HG03460 (cell line): ENCODE measurements around the gene SKIC8.

ENCODE experiments used
- ATAC-seq: cut with Tn5 transposase; IDR thresholded peaks from one replicate; pipeline ENCODE4 v1.9.1; 2021; ENCODE audit not compliant: unreplicated experiment

The SKIC8 gene

DNA sequence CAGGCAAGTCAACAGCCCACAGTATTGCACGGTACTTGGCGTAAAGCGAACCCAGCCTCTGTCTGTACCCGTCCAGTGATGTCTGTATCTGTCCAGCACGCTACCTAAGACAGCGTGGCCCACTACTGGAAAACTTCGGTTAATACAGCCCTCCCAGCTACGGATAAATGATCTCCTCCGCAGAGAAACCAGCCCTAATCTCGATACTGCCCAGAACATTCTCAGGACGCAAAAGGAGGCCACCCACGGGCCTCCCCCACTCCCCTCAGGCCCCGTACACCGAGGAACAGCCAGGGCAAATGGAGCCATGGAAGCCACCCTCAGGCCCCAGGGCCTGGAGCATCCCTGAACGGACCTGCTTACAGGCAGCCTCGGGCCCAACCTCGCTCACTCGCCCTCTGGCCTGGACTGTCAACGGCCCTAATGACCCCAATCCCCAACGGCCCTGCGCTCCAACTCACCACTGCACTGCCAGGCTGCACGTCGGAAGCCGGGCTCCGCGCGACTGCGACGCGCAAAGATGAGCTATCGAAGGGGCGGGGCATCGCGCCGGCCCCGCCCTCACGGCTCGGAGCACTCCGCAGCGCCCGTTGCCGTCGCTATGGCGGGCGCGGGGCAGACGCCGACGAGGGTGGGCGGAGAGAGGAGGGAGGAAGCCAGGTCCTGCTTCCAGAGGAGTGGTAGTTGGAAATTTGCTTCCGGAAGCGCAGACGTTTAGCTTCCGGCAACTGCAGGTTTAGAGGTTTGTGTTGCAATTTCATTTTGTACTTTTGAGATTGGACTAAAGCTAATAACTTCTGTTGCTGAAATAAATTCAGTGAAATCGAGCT lies at the start of gene SKIC8:
TSS of gene SKIC8 (minus strand) at position 509 of the 830 bp plus-strand sequence. CDS start 3,923 bp downstream, outside the sequence.
- ATAC-seq, result peak; percentile 86

DNA sequence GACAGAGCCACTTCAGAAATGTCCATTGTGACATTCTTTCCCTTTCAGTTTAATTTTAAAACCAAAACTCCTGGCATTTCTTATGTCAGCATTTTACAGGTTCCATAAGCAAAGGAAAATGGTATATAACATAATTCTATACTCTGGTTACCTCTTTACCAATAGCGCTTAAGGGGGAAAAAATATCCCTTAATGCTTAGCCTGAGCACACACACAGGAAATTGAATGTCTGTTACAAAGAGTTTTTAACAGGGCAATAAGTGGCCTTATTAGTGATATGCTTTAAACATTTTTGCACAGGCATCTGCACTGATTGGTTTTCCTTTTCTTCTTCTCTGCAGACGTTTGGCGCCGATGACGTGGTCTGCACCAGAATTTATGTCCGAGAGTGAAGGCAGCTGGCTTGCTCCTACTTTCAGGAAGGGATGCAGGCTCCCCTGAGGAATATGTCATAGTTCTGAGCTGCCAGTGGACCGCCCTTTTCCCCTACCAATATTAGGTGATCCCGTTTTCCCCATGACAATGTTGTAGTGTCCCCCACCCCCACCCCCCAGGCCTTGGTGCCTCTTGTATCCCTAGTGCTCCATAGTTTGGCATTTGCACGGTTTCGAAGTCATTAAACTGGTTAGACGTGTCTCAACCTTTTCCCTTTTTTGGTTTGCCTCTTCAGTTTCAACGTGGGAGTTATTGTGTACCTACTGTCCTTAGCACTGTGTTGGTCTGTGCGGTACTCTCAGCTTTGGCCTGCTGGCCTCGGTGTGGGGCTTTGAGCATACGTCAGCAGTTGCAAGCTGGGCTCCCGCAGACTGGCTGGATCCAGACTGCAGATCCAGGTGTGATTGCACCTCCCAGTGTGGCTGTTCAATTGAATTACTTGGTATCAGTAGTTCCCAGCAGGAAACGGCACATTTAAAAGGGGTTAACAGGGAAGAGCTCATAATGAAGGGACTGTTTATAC lies 48.5 kb upstream of the SKIC8 start:
- no peak for ATAC-seq

DNA sequence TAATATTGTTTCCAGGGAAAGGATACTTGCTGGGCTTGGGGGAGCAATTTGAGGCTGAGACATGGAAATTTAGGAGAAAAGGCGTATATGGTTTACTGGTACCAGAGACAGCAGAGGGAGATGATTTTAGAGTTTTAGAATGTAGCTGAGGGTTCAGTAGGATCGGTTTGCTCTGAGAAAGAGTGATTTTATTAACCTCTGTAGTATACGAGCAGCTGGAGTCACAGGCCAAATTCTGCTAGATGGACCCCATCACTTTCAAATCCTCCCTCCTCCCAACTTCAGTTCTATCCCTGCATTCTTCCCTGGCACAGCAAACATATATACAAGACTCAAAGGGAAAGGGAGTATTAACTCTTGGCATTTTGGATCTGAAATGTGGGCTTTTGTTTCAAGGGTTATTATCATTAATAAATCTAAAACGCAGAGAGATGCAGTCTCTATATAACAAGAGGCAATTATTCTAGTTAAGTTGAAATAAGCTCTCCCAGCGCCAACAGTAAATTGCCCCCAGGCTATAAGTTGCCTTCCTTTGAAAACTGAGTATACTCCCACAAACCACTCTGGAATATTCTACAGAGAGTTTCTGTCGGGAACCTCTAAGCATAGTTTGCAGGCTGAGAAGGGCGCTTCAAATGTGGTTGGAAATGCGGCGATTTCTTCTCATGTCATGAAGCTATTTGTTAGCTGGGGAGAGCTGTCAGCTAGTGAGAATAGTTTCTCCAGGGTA lies 46.2 kb upstream of the SKIC8 start:
- no peak for ATAC-seq

GRCh38 chr15:78343276-78344060 lies 44.1 kb upstream of the SKIC8 start:
- no peak for ATAC-seq

GRCh38 chr15:78342021-78342420 lies 42.6 kb upstream of the SKIC8 start:
- ATAC-seq, result no peak

DNA sequence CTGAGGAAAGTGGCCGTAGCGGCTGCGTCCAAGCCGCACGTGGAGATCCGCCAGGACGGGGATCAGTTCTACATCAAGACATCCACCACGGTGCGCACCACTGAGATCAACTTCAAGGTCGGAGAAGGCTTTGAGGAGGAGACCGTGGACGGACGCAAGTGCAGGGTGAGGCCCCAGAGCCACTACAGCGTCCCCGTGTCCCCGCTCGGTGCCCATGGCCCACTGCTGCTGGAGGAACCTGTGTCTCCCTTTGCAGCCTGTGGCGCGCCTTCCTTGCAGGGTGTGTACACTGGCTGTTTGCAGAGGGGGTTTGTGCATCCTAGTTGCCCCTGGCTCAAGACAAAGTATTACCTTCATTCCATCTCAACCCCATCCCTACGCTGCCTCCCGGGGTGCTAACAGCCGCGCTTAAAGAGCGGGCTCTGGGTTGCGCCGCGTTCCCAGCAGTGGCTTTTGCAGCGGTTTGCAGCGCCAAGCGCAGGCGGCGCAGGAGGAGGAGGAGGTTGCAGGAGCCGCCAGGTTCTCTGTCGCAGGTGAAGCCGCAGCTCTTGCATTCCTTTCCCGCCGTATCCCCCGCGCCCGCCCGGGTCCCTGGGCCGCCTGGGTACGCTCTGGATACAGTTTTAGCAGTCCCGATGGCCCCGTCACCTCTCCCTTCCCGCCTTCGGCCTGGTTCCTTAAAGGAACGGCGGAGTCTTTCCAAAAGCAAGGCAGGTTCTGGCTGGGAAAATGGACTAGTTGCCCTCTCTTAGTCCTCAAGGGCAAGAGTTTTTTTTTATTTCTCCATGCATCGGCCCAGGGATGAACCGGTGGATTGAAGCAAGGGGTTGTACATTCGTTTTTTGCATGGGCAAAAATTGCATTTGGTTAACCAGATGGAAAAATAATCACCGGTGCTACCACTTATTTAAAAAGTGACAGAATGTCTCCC lies 41.9 kb upstream of the SKIC8 start:
- no peak for ATAC-seq

DNA sequence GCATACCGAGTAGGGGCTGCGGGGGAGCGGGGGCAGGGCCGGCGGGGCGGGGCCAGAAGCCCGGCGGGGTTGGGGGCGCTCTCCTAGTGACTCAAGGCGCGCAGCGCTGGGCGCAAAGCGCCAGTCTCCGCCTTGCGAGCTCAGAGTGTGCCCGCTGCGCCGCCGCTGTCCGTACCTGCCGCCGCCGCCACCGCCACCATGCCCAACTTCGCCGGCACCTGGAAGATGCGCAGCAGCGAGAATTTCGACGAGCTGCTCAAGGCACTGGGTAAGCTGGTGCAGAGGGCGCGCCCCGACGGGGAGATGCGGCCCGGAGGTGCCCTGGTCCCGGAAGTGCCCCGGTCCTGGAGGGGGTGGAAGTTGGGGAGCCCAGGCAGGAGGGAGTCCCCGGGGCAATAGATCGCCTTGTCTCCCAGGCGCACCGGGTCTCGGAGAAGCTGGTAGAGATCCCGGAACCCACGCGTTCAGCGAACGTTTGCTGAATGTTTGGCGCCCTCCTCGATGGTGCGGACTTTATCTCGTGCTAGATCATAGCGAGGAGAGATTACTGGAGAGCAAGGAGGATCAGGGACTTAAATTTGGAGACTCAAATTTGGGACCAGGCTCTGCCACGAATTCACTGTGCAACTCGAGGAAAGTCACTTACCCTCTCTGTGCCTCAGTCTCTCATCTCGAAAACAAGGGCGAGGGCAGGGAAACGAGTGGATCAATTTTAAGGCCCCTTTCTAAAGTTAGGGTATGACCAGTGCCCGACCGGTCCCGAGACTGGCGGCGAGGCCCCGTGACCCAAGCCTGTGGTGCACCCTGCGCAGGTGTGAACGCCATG lies 41.0 kb upstream of the SKIC8 start, which contains the start of gene CRABP1:
TSS of gene CRABP1 (plus strand) at position 123 of the 826 bp plus-strand sequence. CDS start at position 199, 76 bp downstream.
- ATAC-seq, result no peak

DNA sequence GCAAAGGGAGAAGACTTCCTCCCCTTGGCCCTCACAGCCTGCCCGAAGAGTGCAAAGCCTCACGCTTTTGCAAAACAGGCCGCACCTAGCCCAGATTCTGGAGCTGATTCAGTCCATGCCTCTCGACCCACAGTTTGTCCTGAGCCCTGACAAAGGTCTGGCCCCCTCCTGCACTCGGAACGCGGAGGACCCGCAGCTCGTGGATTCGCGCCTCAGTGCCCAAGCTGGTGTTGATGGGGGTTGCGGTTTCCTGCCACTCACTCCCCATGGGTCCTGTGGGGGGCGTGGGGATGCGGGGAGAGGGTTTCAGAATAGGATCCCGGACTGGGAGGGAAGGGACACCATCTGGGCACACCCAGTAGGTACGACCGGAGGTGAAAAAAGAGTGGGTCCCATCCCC lies 40.1 kb upstream of the SKIC8 start:
- no peak for ATAC-seq

DNA sequence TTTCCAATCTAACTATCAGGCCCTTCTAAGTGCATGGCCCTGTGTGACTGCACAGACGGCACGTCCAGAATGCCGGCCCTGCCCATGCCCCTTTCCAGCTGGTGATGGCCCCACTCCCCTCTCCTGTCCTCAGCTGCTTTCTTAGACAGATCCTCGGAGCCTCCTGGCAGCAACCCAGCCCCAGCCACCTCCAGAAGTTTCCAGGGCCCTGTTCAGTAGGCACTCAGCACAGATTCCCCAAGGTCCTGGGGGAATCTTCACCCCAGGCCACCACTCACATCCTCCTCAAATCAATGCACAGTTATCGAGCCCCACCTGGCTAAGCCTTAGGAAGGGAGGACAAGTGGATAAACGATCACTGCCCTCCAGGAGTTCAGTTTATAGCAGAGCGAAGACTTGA lies 39.4 kb upstream of the SKIC8 start:
- ATAC-seq, result no peak

DNA sequence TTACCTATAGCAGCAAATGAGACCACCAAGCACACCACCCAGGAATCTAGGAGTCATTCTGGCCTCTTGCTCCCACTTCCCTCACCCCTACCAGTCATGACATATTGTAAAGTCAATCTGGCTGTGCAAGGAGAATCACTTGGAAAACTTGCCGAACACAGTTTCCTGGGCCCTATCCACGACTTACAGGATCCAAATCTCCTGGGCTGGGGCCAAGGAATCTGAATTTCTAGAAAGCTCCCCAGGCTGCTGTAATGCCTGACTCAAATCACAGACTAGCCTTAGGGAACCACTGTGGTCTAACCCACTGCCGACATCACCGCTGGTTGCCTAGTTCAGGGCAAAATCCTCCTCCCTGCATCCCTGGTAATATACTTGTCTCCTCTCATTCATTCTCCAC lies 36.6 kb upstream of the SKIC8 start:
- ATAC-seq, result no peak

GRCh38 chr15:78334845-78335244 lies 35.4 kb upstream of the SKIC8 start:
- no peak for ATAC-seq

DNA sequence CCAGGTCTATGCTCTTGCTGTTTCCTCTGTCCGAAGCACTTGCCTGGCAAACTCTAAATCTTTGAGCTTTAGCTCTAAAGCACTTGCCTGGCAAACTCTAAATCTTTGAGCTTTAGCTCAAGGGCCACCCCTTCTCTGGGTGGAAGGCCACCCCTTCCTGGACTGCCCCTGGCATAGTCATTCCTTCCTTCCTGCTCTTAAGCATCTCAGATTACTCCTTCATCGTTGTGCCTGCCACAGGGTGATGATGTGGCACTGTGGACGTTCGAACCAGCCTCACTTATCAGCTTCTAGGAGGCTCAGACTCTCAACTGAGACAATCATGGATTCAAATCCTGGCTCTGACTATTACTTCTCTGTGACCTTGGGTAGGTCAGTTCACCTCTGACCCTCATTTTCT lies 30.2 kb upstream of the SKIC8 start:
- no peak for ATAC-seq

- no peak for ATAC-seq
Measured at GRCh38 chr15:78327466-78327865, 28.1 kb upstream of the SKIC8 start.

DNA sequence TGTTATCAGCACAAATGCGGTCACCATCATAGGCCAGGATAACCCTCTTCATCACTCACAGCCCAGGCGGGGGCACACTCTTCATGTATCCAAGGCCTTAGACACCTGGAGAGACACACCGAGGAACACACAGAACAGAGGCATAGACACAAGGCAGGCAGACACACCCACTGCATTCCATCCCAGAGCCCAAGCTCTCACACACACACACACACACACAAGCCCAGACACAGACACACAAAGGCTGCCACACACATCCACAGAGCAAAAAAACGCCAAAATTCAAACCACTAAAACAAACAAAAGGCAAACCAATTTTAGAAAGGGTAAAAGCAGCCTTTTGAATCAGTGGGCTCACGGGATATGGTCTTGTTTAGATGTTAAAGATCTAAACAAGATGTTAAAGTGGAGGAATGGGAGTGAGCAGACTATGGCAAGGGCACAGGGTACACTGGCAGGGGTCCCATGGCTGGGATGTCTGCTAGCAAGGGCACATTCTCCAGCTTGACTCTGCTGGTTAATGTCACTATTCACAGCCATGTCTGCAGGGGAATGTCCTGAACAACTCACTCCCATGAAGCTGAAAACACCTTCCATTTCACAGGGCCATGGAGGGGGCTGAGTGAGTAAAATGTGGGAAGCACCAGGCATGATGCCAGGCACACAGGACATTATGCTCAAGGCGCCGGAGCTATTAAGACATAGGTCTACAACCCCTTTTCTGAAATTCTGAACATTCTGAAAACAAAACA lies 25.9 kb upstream of the SKIC8 start:
- no peak for ATAC-seq

- no peak for ATAC-seq
Measured at GRCh38 chr15:78324144-78324543, 24.7 kb upstream of the SKIC8 start.

DNA sequence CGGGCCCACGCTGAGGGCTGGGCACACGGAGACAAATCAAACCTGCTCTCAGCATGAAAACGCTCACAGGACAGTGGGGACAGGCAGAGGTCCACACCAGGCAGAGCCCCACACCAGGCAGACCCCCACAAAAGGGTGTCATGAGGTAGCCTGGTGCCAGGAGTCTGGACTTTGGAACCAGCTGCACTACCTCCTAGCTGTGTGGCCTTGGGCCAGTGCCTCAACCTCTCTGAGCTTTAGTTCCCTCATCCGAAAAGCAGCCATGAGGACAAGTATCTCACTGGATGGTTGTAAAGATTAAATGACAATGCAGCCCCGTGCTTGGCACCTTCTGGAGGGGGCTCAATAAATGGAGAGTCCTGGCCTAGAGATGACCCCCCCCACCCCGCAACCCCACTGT lies 24.3 kb upstream of the SKIC8 start:
- no peak for ATAC-seq

GRCh38 chr15:78322724-78323521 lies 23.5 kb upstream of the SKIC8 start:
- ATAC-seq, result no peak
